ENCODE data around the gene RNASE4.
"Not testable (repeated sequence)": the region's sequence is repeated elsewhere in the genome, so short reads cannot be mapped to it uniquely, and the experiment has no call there.

The RNASE4 gene

DNA sequence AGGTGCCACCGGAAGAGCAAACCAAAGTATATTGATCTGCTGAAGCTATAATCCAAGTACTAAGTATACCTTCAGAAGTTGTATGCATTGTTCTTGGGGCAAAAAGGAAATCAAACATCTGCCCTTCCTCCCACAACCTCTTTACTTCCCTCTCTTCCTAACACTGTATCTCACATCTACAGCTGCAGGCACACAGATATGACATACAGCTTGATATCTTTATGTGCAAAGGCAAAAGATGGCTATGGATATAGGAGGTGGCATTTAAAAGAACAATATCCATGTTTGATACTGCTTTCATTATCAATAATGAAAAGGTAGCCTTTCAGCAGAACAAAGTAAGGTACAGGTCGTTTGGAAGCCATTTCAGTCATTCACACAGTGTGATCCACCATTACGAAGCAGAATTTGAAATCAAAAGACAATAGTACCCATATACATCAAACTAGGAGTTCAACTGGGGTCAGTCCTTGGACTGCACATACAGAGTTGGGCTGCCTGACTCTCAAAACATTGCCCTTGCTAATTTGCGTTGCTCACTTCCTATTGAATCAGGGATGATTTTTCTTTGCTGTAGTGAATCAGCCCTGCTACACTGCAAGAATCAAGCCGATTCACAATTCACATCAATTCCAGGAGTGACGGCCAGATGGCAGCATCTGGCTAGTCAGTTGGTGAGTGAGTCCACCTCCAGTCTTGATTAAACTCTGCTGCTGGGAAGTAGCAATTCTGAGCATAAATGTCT lies 13.1 kb downstream of the RNASE4 start:
- in situ Hi-C loops (cut with HindIII; ENCODE audit: low sequenced_read_pairs), result no loop called here

GRCh38 chr14:20698018-20698329 lies 13.6 kb downstream of the RNASE4 start:
- in situ Hi-C loops (cut with HindIII; ENCODE audit: low sequenced_read_pairs), result no loop called here

DNA sequence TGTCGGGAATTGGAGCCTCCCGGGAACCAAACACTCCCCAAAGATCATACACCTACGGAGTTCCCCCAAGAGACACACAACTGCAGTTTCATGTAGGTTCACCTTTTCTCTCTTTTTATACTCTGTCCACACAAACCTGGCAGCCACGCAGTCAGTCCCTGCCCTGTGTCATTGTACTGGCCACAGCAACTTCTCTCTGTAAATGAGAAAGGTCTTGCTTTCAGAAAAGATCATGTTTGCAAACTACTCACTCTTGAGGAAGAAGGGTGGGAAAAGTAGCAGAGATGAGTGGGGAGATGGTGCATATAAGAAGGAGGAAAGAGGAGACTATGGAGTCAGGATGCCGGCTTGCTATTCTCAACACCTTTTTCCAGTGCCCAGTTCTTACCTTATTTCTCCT lies 14.6 kb downstream of the RNASE4 start:
- in situ Hi-C loops (cut with HindIII; ENCODE audit: low sequenced_read_pairs), result no loop called here

DNA sequence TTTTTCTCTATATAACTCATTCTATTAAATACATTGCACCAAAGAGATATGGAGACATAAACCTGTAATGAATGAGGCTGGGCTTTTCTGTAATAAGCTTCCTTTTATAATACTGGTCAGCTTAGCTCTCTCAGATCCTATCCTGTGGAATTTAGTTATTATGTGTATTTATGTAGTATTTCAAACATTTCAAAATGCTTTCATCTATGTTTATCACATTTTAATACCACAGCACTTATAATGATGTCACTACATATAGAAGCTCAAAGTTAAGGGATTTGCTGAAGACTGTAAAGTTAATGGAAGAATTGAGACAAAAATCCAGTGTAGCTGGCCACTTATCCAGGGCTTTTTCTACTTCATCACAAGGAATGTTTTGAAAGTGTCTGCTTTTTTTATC lies 15.6 kb downstream of the RNASE4 start:
- in situ Hi-C loops (cut with HindIII; ENCODE audit: low sequenced_read_pairs), result no loop called here

DNA sequence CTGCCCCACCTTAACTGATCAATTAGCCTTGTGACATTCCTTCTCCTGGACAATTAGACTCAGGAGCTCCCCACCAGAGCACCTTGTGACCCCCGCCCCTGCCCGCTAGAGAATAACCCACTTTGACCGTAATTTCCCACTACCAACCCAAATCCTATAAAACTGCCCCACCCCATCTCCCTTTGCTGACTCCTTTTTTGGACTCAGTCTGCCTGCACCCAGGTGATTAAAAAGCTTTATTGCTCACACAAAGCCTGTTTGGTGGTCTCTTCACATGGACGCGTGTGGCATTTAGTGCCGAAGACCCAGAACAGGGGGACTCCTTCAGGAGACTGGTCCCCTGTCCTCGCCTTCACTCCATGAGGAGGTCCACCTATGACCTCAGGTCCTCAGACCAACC lies 16.6 kb downstream of the RNASE4 start:
- in situ Hi-C loops (cut with HindIII; ENCODE audit: low sequenced_read_pairs), result not testable (repeated sequence)

DNA sequence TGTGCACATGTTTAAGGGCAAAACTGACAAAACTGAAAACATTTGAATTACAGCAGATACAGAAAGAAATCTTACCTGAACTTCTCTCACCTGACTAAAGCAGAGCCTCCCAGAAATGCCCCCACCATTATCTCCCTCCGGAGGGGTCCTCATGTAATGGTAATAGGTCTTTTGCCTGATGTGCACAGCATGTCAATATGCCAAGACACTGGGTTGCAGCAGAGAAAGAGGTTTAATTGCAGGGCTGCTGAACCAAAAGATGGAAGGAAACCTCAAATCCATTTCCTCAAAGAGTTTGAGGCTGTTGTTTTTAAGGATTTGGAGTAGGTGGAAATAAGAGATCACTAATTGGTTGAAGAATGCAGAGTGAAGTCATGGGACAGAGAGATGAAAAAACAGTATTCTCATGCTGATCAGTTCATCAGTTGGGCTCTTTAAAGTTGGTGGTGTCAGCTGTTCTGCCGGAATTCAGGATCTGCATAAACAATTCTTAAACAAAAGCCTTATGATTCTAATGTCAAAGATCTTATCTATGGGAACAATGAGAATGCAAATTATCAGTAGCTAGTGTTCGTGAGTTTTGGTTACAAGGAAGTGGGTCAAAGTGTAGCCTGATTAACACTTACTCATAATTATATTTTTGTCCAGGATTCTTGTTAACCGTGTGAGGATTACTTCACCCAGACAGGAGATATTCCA lies 22.4 kb downstream of the RNASE4 start:
- in situ Hi-C loops (cut with HindIII; ENCODE audit: low sequenced_read_pairs), result no loop called here

DNA sequence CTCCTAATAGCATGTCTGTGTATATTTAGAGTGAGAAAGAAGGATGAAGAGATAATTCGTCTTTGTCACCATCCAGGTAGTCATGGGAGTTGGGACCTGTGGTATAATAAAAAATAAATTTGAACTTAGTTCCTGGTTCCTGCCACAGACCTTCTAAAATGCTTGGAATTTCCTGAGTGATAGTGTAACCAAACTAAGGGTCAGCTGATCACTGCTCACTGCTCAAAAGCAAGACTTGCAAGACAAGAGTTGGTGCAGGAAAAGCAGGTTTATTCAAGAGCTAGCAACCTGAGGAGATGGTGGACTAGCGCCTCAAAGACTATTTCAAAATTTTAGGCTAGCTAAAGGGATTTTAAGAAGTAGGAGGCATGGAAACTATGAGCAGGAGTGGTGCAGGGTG lies 23.3 kb downstream of the RNASE4 start:
- in situ Hi-C loops (cut with HindIII; ENCODE audit: low sequenced_read_pairs), result no loop called here

- in situ Hi-C loops (cut with HindIII; ENCODE audit: low sequenced_read_pairs), result no loop called here
These were observed 26.9 kb downstream of the RNASE4 start for GRCh38 chr14:20711261-20711660.

GRCh38 chr14:20711685-20712084 lies 27.3 kb downstream of the RNASE4 start:
- in situ Hi-C loops (cut with HindIII; ENCODE audit: low sequenced_read_pairs), result no loop called here

DNA sequence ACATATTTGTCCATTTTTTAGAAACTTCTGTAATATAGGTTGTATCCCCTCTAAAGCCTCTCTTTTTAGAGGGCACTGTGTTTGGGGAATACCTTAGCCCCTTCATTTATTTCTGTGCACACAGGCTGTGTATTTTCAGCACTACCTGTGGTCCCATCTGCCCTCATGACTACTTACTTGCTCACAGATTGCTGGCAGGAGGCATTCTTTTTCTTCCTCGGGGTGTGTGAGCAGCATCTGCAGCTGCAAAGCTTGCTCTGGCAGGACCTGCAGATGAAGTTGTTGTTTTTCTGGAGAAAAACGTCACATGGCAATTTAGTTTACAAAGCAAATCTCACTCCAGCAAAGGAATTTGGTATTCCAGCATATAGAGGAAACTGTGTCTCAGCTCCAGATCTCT lies 28.5 kb downstream of the RNASE4 start:
- in situ Hi-C loops (cut with HindIII; ENCODE audit: low sequenced_read_pairs), result no loop called here

- in situ Hi-C loops (cut with HindIII; ENCODE audit: low sequenced_read_pairs), result no loop called here
These were observed 30.4 kb downstream of the RNASE4 start for GRCh38 chr14:20714593-20715250.

- in situ Hi-C loops (cut with HindIII; ENCODE audit: low sequenced_read_pairs), result no loop called here
These were observed 35.4 kb downstream of the RNASE4 start for GRCh38 chr14:20719777-20720176.

- in situ Hi-C loops (cut with HindIII; ENCODE audit: low sequenced_read_pairs), result no loop called here
These were observed 36.4 kb downstream of the RNASE4 start for GRCh38 chr14:20720741-20721140.

DNA sequence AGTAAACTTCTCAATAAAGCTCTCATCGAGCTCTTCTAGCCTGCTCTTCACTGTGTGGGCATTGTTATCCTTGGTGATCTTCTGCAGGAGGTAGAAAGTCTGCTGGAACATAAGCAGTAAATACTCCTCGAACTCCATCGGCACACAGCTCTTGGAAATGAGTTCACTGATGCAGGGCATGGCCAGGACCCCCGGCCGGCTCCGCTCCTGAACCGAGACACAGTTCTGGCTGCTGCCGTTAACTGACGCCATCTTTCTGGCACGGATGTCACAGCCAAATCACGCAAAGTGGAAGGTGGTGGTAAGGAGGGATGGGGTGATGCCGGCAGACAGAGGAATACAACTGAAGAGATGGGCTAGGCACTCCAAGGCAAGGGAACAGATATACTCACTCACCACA lies 37.7 kb downstream of the RNASE4 start:
- in situ Hi-C loops (cut with HindIII; ENCODE audit: low sequenced_read_pairs), result no loop called here

- in situ Hi-C loops (cut with HindIII; ENCODE audit: low sequenced_read_pairs), result no loop called here
These were observed 39.1 kb downstream of the RNASE4 start for GRCh38 chr14:20723488-20723887.

DNA sequence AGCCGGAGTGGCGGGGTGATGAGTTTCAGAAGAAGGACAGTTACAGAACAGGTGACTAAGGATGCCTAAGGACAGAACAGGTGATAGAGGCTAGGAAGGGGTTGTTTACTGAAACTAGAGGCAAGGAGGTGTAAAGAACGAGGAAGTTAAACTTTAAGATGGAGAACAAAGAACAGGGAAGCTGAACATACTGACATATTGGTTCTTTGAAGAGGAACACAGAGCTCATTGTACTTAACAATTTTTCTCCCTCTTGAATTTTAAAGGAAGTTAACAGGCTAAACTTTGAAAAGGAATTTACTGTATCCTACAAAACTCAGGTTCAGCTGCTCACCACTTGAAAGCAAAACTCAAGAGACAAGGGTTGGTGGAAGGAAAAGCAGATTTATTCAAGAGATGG lies 41.8 kb downstream of the RNASE4 start:
- in situ Hi-C loops (cut with HindIII; ENCODE audit: low sequenced_read_pairs), result not testable (repeated sequence)

GRCh38 chr14:20726531-20726930 lies 42.2 kb downstream of the RNASE4 start:
- in situ Hi-C loops (cut with HindIII; ENCODE audit: low sequenced_read_pairs), result no loop called here

GRCh38 chr14:20730891-20731290 lies 46.5 kb downstream of the RNASE4 start:
- in situ Hi-C loops (cut with HindIII; ENCODE audit: low sequenced_read_pairs), result no loop called here

- in situ Hi-C loops (cut with HindIII; ENCODE audit: low sequenced_read_pairs), result no loop called here
These were observed 48.1 kb downstream of the RNASE4 start for GRCh38 chr14:20732477-20732876.

- in situ Hi-C loops (cut with HindIII; ENCODE audit: low sequenced_read_pairs), result no loop called here
These were observed 48.7 kb downstream of the RNASE4 start for GRCh38 chr14:20732979-20733635.

GRCh38 chr14:20733684-20734429 lies 49.5 kb downstream of the RNASE4 start:
- in situ Hi-C loops (cut with HindIII; ENCODE audit: low sequenced_read_pairs), result no loop called here

Measured in DLD1 (cell line).